DMS153 treated with DMSO at 0.1 percent for 48 hours (cell line): ENCODE measurements around the gene NUP37.
"Not testable (repeated sequence)": the region's sequence is repeated elsewhere in the genome, so short reads cannot be mapped to it uniquely, and the experiment has no call there.

Experiments
- DNase-seq: peaks from one replicate; lab custom pipeline; 2025; ENCODE audit not compliant: unreplicated experiment; lab: John Stamatoyannopoulos, UW

The NUP37 gene

GRCh38 chr12:102119674-102120563 is at the start of gene NUP37, which contains the start of gene PARPBP:
Gene NUP37, minus strand, starts transcription at chr12:102120114. Its CDS starts 1,596 bp downstream, at chr12:102118518.
Gene PARPBP, plus strand, starts transcription at chr12:102120183. Its CDS starts 3,706 bp downstream, at chr12:102123889.
- peak; percentile 72 for DNase-seq

GRCh38 chr12:102167821-102168604 is 48.1 kb upstream of the NUP37 start:
- no peak for DNase-seq

GRCh38 chr12:102163383-102163782 is 43.5 kb upstream of the NUP37 start:
- DNase-seq, result no peak

GRCh38 chr12:102155206-102155605 is 35.3 kb upstream of the NUP37 start:
- not testable (repeated sequence) for DNase-seq

- not testable (repeated sequence) for DNase-seq
Observed at GRCh38 chr12:102147062-102147587, 27.2 kb upstream of the NUP37 start.

- no peak for DNase-seq
Observed at GRCh38 chr12:102144221-102144620, 24.3 kb upstream of the NUP37 start.

- not testable (repeated sequence) for DNase-seq
Observed at GRCh38 chr12:102142866-102143373, 23.0 kb upstream of the NUP37 start.

GRCh38 chr12:102137619-102138018 is 17.7 kb upstream of the NUP37 start:
- not testable (repeated sequence) for DNase-seq

- DNase-seq, result not testable (repeated sequence)
Observed at GRCh38 chr12:102131442-102131841, 11.5 kb upstream of the NUP37 start.

GRCh38 chr12:102130720-102131119 is 10.8 kb upstream of the NUP37 start:
- not testable (repeated sequence) for DNase-seq

- DNase-seq, result not testable (repeated sequence)
Observed at GRCh38 chr12:102121328-102121727, 1.4 kb upstream of the NUP37 start.

GRCh38 chr12:102120886-102121285 is 972 bp upstream of the NUP37 start:
- no peak for DNase-seq

GRCh38 chr12:102120564-102120873 is 605 bp upstream of the NUP37 start:
- no peak for DNase-seq

GRCh38 chr12:102118874-102119273 is 1.0 kb downstream of the NUP37 start:
- no peak for DNase-seq

GRCh38 chr12:102116392-102116791 is 3.5 kb downstream of the NUP37 start:
- no peak for DNase-seq

GRCh38 chr12:102114212-102114611 is 5.7 kb downstream of the NUP37 start:
- DNase-seq, result no peak

GRCh38 chr12:102110782-102111181 is 9.1 kb downstream of the NUP37 start:
- no peak for DNase-seq

GRCh38 chr12:102107970-102108369 is 11.9 kb downstream of the NUP37 start:
- no peak for DNase-seq

- DNase-seq, result no peak
Observed at GRCh38 chr12:102106905-102107304, 13.0 kb downstream of the NUP37 start.

- DNase-seq, result no peak
Observed at GRCh38 chr12:102096855-102097254, 23.1 kb downstream of the NUP37 start.

GRCh38 chr12:102095677-102096263 is 24.1 kb downstream of the NUP37 start:
- peak; percentile 41 for DNase-seq
